ENCODE results near the gene TICAM2.
A peak's percentile ranks its signal among the peaks of the same experiment; 100 is the strongest.

TICAM2 gene

GRCh38 chr5:115634343-115635132 is 32.3 kb upstream of the TICAM2 start:
- Histone ChIP-seq H3K9ac (ENCODE audit: low read length in 2 of 2) (peak overlapping the region; percentile 48 to 74), H3K27ac (ENCODE audit: low read length) (peak overlapping the region; percentile 13), H3K36me3 (ENCODE audit: control insufficient read depth in 2 of 2, insufficient read depth in 2 of 2, low read length in 2 of 2) (no peaks in the 10 kb centered on the region), H3K27me3 (ENCODE audit: control insufficient read depth in 1 of 2, insufficient read depth in 2 of 2, low read length in 2 of 2) (no peaks in the 10 kb centered on the region), H3K4me3 (ENCODE audit: low read length in 2 of 2) (peak overlapping the region; percentile 67 to 68), H3K9me3 (ENCODE audit: control insufficient read depth in 2 of 2, low read length in 2 of 2) (no peaks in the 10 kb centered on the region), H3K4me1 (ENCODE audit: control insufficient read depth, insufficient read depth, low read length) (no peaks in the 10 kb centered on the region)

- no peak overlapping the region for H3K27ac ChIP-seq (ENCODE audit: low read length)
- no peaks in the 10 kb centered on the region for H3K9me3 ChIP-seq (ENCODE audit: control insufficient read depth in 2 of 2, low read length in 2 of 2)
- no peak overlapping the region for H3K4me3 ChIP-seq (ENCODE audit: low read length in 2 of 2)
These were observed 27.6 kb upstream of the TICAM2 start for GRCh38 chr5:115629903-115630302.

GRCh38 chr5:115627295-115627865 is 25.1 kb upstream of the TICAM2 start:
- Histone ChIP-seq H3K9me3 (ENCODE audit: control insufficient read depth in 2 of 2, low read length in 2 of 2) (no peaks in the 10 kb centered on the region), H3K36me3 (ENCODE audit: control insufficient read depth in 2 of 2, insufficient read depth in 2 of 2, low read length in 2 of 2) (no peaks in the 10 kb centered on the region), H3K4me1 (ENCODE audit: control insufficient read depth, insufficient read depth, low read length) (peaks cover 10% of the 10 kb centered on the region), H3K27ac (ENCODE audit: low read length) (no peak overlapping the region), H3K4me3 (ENCODE audit: low read length in 2 of 2) (no peak overlapping the region), H3K9ac (ENCODE audit: low read length in 2 of 2) (no peak overlapping the region), H3K27me3 (ENCODE audit: control insufficient read depth in 1 of 2, insufficient read depth in 2 of 2, low read length in 2 of 2) (no peaks in the 10 kb centered on the region)

More at GRCh38 chr5:115629903-115630302, 27.6 kb upstream of the TICAM2 start:
- Histone ChIP-seq H3K36me3 (ENCODE audit: control insufficient read depth in 2 of 2, insufficient read depth in 2 of 2, low read length in 2 of 2) (no peaks in the 10 kb centered on the region), H3K9ac (ENCODE audit: low read length in 2 of 2) (no peak overlapping the region), H3K4me1 (ENCODE audit: control insufficient read depth, insufficient read depth, low read length) (no peaks in the 10 kb centered on the region), H3K27me3 (ENCODE audit: control insufficient read depth in 1 of 2, insufficient read depth in 2 of 2, low read length in 2 of 2) (no peaks in the 10 kb centered on the region)

- Histone ChIP-seq H3K4me3 (ENCODE audit: low read length in 2 of 2) (peak overlapping the region; percentile 80 to 89), H3K27me3 (ENCODE audit: control insufficient read depth in 1 of 2, insufficient read depth in 2 of 2, low read length in 2 of 2) (no peaks in the 10 kb centered on the region), H3K4me1 (ENCODE audit: control insufficient read depth, insufficient read depth, low read length) (peaks cover 10% of the 10 kb centered on the region), H3K9me3 (ENCODE audit: control insufficient read depth in 2 of 2, low read length in 2 of 2) (no peaks in the 10 kb centered on the region), H3K36me3 (ENCODE audit: control insufficient read depth in 2 of 2, insufficient read depth in 2 of 2, low read length in 2 of 2) (no peaks in the 10 kb centered on the region), H3K9ac (ENCODE audit: low read length in 2 of 2) (peak overlapping the region; percentile 76 to 82), H3K27ac (ENCODE audit: low read length) (peak overlapping the region; percentile 84)
These were observed 24.2 kb upstream of the TICAM2 start for GRCh38 chr5:115626445-115626823.

GRCh38 chr5:115625579-115626444 is 23.5 kb upstream of the TICAM2 start, which contains the start of gene TMED7:
TMED7 (minus strand) TSS chr5:115626036; CDS start chr5:115625792, 244 bp downstream.
- H3K27me3 ChIP-seq (ENCODE audit: control insufficient read depth in 1 of 2, insufficient read depth in 2 of 2, low read length in 2 of 2): no peaks in the 10 kb centered on the region
- peak within 1 kb of the TSS; percentile 80 to 89 for H3K4me3 ChIP-seq (ENCODE audit: low read length in 2 of 2)
- peak within 1 kb of the TSS; percentile 82 to 94 for H3K9ac ChIP-seq (ENCODE audit: low read length in 2 of 2)
- H3K27ac ChIP-seq (ENCODE audit: low read length): peak within 1 kb of the TSS; percentile 84
- H3K9me3 ChIP-seq (ENCODE audit: control insufficient read depth in 2 of 2, low read length in 2 of 2): no peaks in the 10 kb centered on the region
- peaks cover 10% of the 10 kb centered on the region for H3K4me1 ChIP-seq (ENCODE audit: control insufficient read depth, insufficient read depth, low read length)
- H3K36me3 ChIP-seq (ENCODE audit: control insufficient read depth in 2 of 2, insufficient read depth in 2 of 2, low read length in 2 of 2): no peaks in the 10 kb centered on the region

GRCh38 chr5:115624994-115625393 is 22.7 kb upstream of the TICAM2 start:
- peak overlapping the region; percentile 82 to 94 for H3K9ac ChIP-seq (ENCODE audit: low read length in 2 of 2)
- H3K27me3 ChIP-seq (ENCODE audit: control insufficient read depth in 1 of 2, insufficient read depth in 2 of 2, low read length in 2 of 2): no peaks in the 10 kb centered on the region
- H3K9me3 ChIP-seq (ENCODE audit: control insufficient read depth in 2 of 2, low read length in 2 of 2): no peaks in the 10 kb centered on the region
- peak overlapping the region; percentile 80 to 89 for H3K4me3 ChIP-seq (ENCODE audit: low read length in 2 of 2)
- peaks cover 10% of the 10 kb centered on the region for H3K4me1 ChIP-seq (ENCODE audit: control insufficient read depth, insufficient read depth, low read length)
- H3K36me3 ChIP-seq (ENCODE audit: control insufficient read depth in 2 of 2, insufficient read depth in 2 of 2, low read length in 2 of 2): peaks cover 0 to under 1% of the 10 kb centered on the region in 2 donors
- peak overlapping the region; percentile 84 for H3K27ac ChIP-seq (ENCODE audit: low read length)

- Histone ChIP-seq H3K9me3 (ENCODE audit: control insufficient read depth in 2 of 2, low read length in 2 of 2) (no peaks in the 10 kb centered on the region), H3K4me1 (ENCODE audit: control insufficient read depth, insufficient read depth, low read length) (peaks cover 10% of the 10 kb centered on the region), H3K4me3 (ENCODE audit: low read length in 2 of 2) (peak overlapping the region in 1 of 2 donors; percentile 29), H3K9ac (ENCODE audit: low read length in 2 of 2) (peak overlapping the region in 1 of 2 donors; percentile 82), H3K27me3 (ENCODE audit: control insufficient read depth in 1 of 2, insufficient read depth in 2 of 2, low read length in 2 of 2) (no peaks in the 10 kb centered on the region), H3K36me3 (ENCODE audit: control insufficient read depth in 2 of 2, insufficient read depth in 2 of 2, low read length in 2 of 2) (peaks cover 3 to 11% of the 10 kb centered on the region in 2 donors), H3K27ac (ENCODE audit: low read length) (no peak overlapping the region)
These were observed 21.4 kb upstream of the TICAM2 start for GRCh38 chr5:115623658-115624057.

- Histone ChIP-seq H3K4me1 (ENCODE audit: control insufficient read depth, insufficient read depth, low read length) (peaks cover 10% of the 10 kb centered on the region), H3K9ac (ENCODE audit: low read length in 2 of 2) (no peak overlapping the region), H3K36me3 (ENCODE audit: control insufficient read depth in 2 of 2, insufficient read depth in 2 of 2, low read length in 2 of 2) (peaks cover 5 to 17% of the 10 kb centered on the region in 2 donors), H3K27me3 (ENCODE audit: control insufficient read depth in 1 of 2, insufficient read depth in 2 of 2, low read length in 2 of 2) (no peaks in the 10 kb centered on the region), H3K4me3 (ENCODE audit: low read length in 2 of 2) (no peak overlapping the region), H3K9me3 (ENCODE audit: control insufficient read depth in 2 of 2, low read length in 2 of 2) (no peaks in the 10 kb centered on the region), H3K27ac (ENCODE audit: low read length) (no peak overlapping the region)
These were observed 19.2 kb upstream of the TICAM2 start for GRCh38 chr5:115621365-115621900.

GRCh38 chr5:115616892-115617291 is 14.6 kb upstream of the TICAM2 start:
- Histone ChIP-seq H3K27ac (ENCODE audit: low read length) (no peak overlapping the region), H3K36me3 (ENCODE audit: control insufficient read depth in 2 of 2, insufficient read depth in 2 of 2, low read length in 2 of 2) (peaks cover 8 to 25% of the 10 kb centered on the region in 2 donors)

GRCh38 chr5:115616472-115616871 is 14.2 kb upstream of the TICAM2 start:
- H3K9me3 ChIP-seq (ENCODE audit: control insufficient read depth in 2 of 2, low read length in 2 of 2): no peaks in the 10 kb centered on the region
- no peak overlapping the region for H3K4me3 ChIP-seq (ENCODE audit: low read length in 2 of 2)
- no peaks in the 10 kb centered on the region for H3K4me1 ChIP-seq (ENCODE audit: control insufficient read depth, insufficient read depth, low read length)
- peaks cover 8 to 25% of the 10 kb centered on the region in 2 donors for H3K36me3 ChIP-seq (ENCODE audit: control insufficient read depth in 2 of 2, insufficient read depth in 2 of 2, low read length in 2 of 2)
- H3K27me3 ChIP-seq (ENCODE audit: control insufficient read depth in 1 of 2, insufficient read depth in 2 of 2, low read length in 2 of 2): no peaks in the 10 kb centered on the region
- no peak overlapping the region for H3K27ac ChIP-seq (ENCODE audit: low read length)
- no peak overlapping the region for H3K9ac ChIP-seq (ENCODE audit: low read length in 2 of 2)

More at GRCh38 chr5:115616892-115617291, 14.6 kb upstream of the TICAM2 start:
- Histone ChIP-seq H3K4me1 (ENCODE audit: control insufficient read depth, insufficient read depth, low read length) (no peaks in the 10 kb centered on the region), H3K4me3 (ENCODE audit: low read length in 2 of 2) (no peak overlapping the region), H3K27me3 (ENCODE audit: control insufficient read depth in 1 of 2, insufficient read depth in 2 of 2, low read length in 2 of 2) (no peaks in the 10 kb centered on the region), H3K9ac (ENCODE audit: low read length in 2 of 2) (no peak overlapping the region), H3K9me3 (ENCODE audit: control insufficient read depth in 2 of 2, low read length in 2 of 2) (no peaks in the 10 kb centered on the region)

Data from stomach smooth muscle (tissue), 2 donors.